Spleen (tissue), 7 donors: ENCODE results near the gene GCK.

Experiments used
- CTCF ChIP-seq, 11 experiments: fragments of 200-600 bp in 7 of 11; fragments of 450-650 bp in 4 of 11; sonication (generic) in 4 of 11; IDR thresholded peaks in 8 of 11; conservative IDR thresholded peaks in 3 of 11; 1 replicate in 7 of 11; 2 replicates in 4 of 11; pipeline versions ENCODE4 v1.4.0 to v1.8.0; 2016 to 2021; ENCODE audit warnings: antibody characterized with exemption in 11 of 11, inconsistent platforms in 4 of 11, mild to moderate bottlenecking in 1 of 11
- POLR2A ChIP-seq, 3 donors: fragments of 450-650 bp; IDR thresholded peaks; one replicate each; pipeline ENCODE4 v1.5.1; 2017; ENCODE audit warnings: antibody characterized with exemption in 3 of 3, mild to moderate bottlenecking in 1 of 3
- donor health status: DM: no; HTN: no; CAD: no; lungs with moderate emphysema.
- donor health status: DM: no; HTN: no; CAD: no.
- donor health status: DM: no; HTN: no; CAD: no.

GRCh38 chr7:44231088-44231487 is 41.8 kb upstream of the GCK start:
- no peak for TF ChIP-seq CTCF (IDR thresholded peaks at IDR 0.05 in 8 of 11, conservative IDR thresholded peaks at IDR 0.05 in 3 of 11)
- no peak for TF ChIP-seq POLR2A (IDR thresholded peaks at IDR 0.05)
